ENCODE results near the gene PBX3. TPM values are rescaled to one million over a fixed set of nuclear protein-coding genes. Genes with fewer than 3 reads are reported as not detected.

The PBX3 gene
- total RNA-seq, 4 donors from 2014 or later = 19.3 to 41.3 (median 25.1) TPM

GRCh38 chr9:125997196-125997823 lies 250.1 kb downstream of the PBX3 start:
- no peak for TF ChIP-seq CTCF (IDR thresholded peaks at IDR 0.05)
- DNase-seq (ENCODE audit: low spot score) = no peak
- no peak for ATAC-seq (ENCODE audit: low FRiP score)

GRCh38 chr9:125998837-125999503 lies 251.8 kb downstream of the PBX3 start:
- TF ChIP-seq CTCF (IDR thresholded peaks at IDR 0.05) = no peak
- no peak for DNase-seq (ENCODE audit: low spot score)
- no peak for ATAC-seq (ENCODE audit: low FRiP score)

GRCh38 chr9:125999504-125999881 lies 252.3 kb downstream of the PBX3 start:
- DNase-seq (ENCODE audit: low spot score) (no peak), ATAC-seq (ENCODE audit: low FRiP score) (no peak)
- TF ChIP-seq CTCF (IDR thresholded peaks at IDR 0.05) = no peak

- no peak for DNase-seq (ENCODE audit: low spot score)
- no peak for TF ChIP-seq CTCF (IDR thresholded peaks at IDR 0.05)
- ATAC-seq (ENCODE audit: low FRiP score) = no peak
Measured at GRCh38 chr9:126000256-126000655, 253.1 kb downstream of the PBX3 start.

- no peak for TF ChIP-seq CTCF (IDR thresholded peaks at IDR 0.05)
- ATAC-seq (ENCODE audit: low FRiP score) = no peak
- no peak for DNase-seq (ENCODE audit: low spot score)
Measured at GRCh38 chr9:126000731-126001580, 253.8 kb downstream of the PBX3 start.

GRCh38 chr9:126001581-126002225 lies 254.5 kb downstream of the PBX3 start:
- ATAC-seq (ENCODE audit: low FRiP score) (no peak), DNase-seq (ENCODE audit: low spot score) (no peak)
- no peak for TF ChIP-seq CTCF (IDR thresholded peaks at IDR 0.05)

Data from omental fat pad (tissue), 4 donors.